H1 (cell line): ENCODE results near the gene USP49. TPM values are rescaled to one million over a fixed set of nuclear protein-coding genes. Genes with fewer than 3 reads are reported as not detected.

Experiments
- CTCF ChIA-PET: fragments of 300-600 bp; sonication (Branson Sonifier 250); formaldehyde crosslinking; loops from one replicate; lab custom pipeline; 2021; ENCODE audit not compliant: partially characterized antibody; lab: Charles Lee
- POLR2A ChIA-PET: fragments of 300-600 bp; sonication (Branson Sonifier 250); formaldehyde crosslinking; loops from one replicate; lab custom pipeline; 2021; ENCODE audit warnings: inconsistent platforms; ENCODE audit not compliant: partially characterized antibody; lab: Charles Lee
- DNase-seq, 2 experiments: peaks; one replicate each; pipeline versions ENCODE4 v3.0.0 to v3.0.0-alpha.2; 2010 to 2022; ENCODE audit warnings: low spot score in 2 of 2, low read depth in 1 of 2, mixed read lengths in 1 of 2
- FAIRE-seq: peaks from 2 replicates; lab custom pipeline; 2011; peaks lifted over from hg19 to GRCh38; lab: Jason Lieb, UNC
- H2AFZ ChIP-seq: 2 replicates; pipeline ENCODE4 v1.8.1; 2012; ENCODE audit warnings: low read length, inconsistent platforms
- H2AK5ac ChIP-seq: 2 replicates; pipeline ENCODE4 v1.6.1; 2013; ENCODE audit warnings: low read depth, low read length
- H2BK120ac ChIP-seq: replicated peaks from 2 replicates; pipeline ENCODE3; 2013; ENCODE audit warnings: low read depth, low read length, inconsistent platforms
- H2BK12ac ChIP-seq: 2 replicates; pipeline ENCODE4 v1.6.1; 2013; ENCODE audit warnings: low read depth, low read length
- H2BK15ac ChIP-seq: 2 replicates; pipeline ENCODE4 v1.6.1; 2013; ENCODE audit warnings: low read length
- H2BK20ac ChIP-seq: 2 replicates; pipeline ENCODE4 v1.6.1; 2013; ENCODE audit warnings: low read length
- H2BK5ac ChIP-seq: 2 replicates; pipeline ENCODE4 v1.6.1; 2013; ENCODE audit warnings: low read depth, low read length
- H3K14ac ChIP-seq: 2 replicates; pipeline ENCODE4 v1.6.1; 2013; ENCODE audit warnings: inconsistent platforms; ENCODE audit not compliant: insufficient read length
- H3K18ac ChIP-seq: 2 replicates; pipeline ENCODE4 v1.6.1; 2013; ENCODE audit warnings: low read length; ENCODE audit errors: extremely low read depth
- H3K23ac ChIP-seq: 2 replicates; pipeline ENCODE4 v1.6.1; 2013; ENCODE audit warnings: inconsistent platforms; ENCODE audit not compliant: insufficient read length
- H3K23me2 ChIP-seq: 2 replicates; pipeline ENCODE4 v1.6.1; 2013; ENCODE audit warnings: low read depth, low read length
- H3K27ac ChIP-seq: 2 replicates; pipeline ENCODE4 v1.6.1; 2011; ENCODE audit warnings: low read depth, low read length, inconsistent platforms
- H3K27me3 ChIP-seq, 4 experiments: replicated peaks in 1 of 4; 1 replicate in 1 of 4; 2 replicates in 3 of 4; pipeline versions ENCODE4 v1.6.1 to v1.8.1; 2011 to 2013; ENCODE audit warnings: low read length in 3 of 4, mild to moderate bottlenecking in 3 of 4, inconsistent platforms in 2 of 4, mixed read lengths in 2 of 4, moderate library complexity in 1 of 4; ENCODE audit not compliant: control insufficient read depth in 3 of 4, insufficient read depth in 3 of 4; ENCODE audit errors: extremely low read depth in 1 of 4
- H3K36me3 ChIP-seq, 4 experiments: 2 replicates each; pipeline versions ENCODE4 v1.6.1 to v1.8.1; 2011 to 2013; ENCODE audit warnings: mild to moderate bottlenecking in 4 of 4, low read length in 3 of 4, moderate library complexity in 2 of 4, control low read depth in 1 of 4, inconsistent platforms in 1 of 4; ENCODE audit not compliant: insufficient read depth in 4 of 4, control insufficient read depth in 2 of 4
- H3K4ac ChIP-seq: replicated peaks from 2 replicates; pipeline ENCODE3; 2013; ENCODE audit warnings: low read length, low read depth, mixed read lengths, inconsistent platforms; ENCODE audit not compliant: insufficient read length
- H3K4me1 ChIP-seq, 4 experiments: replicated peaks in 1 of 4; 1 replicate in 1 of 4; 2 replicates in 3 of 4; pipeline versions ENCODE4 v1.6.1 to v1.8.1; 2011 to 2013; ENCODE audit warnings: low read length in 3 of 4, inconsistent platforms in 2 of 4, mixed read lengths in 1 of 4; ENCODE audit not compliant: insufficient read depth in 4 of 4, control insufficient read depth in 3 of 4
- H3K4me2 ChIP-seq, 2 experiments: 2 replicates each; pipeline versions ENCODE4 v1.6.1 to v1.8.1; 2011 to 2013; ENCODE audit warnings: low read depth in 2 of 2, low read length in 2 of 2, control low read depth in 1 of 2, inconsistent platforms in 1 of 2, mild to moderate bottlenecking in 1 of 2; ENCODE audit not compliant: insufficient read depth in 1 of 2
- H3K4me3 ChIP-seq, 4 experiments: fragments of 200-600, 300-600 bp in 1 of 4; sonication (generic), shearing (Covaris generic), sonication (Bioruptor Twin) in 1 of 4; 2 replicates each; pipeline versions ENCODE4 v1.5.1 to v1.8.1; 2011 to 2016; ENCODE audit warnings: low read length in 4 of 4, low read depth in 3 of 4, control low read depth in 2 of 4, inconsistent platforms in 2 of 4, mild to moderate bottlenecking in 2 of 4, mixed read lengths in 1 of 4, moderate library complexity in 1 of 4; ENCODE audit not compliant: insufficient read depth in 2 of 4; ENCODE audit errors: extremely low read depth in 1 of 4
- H3K56ac ChIP-seq: replicated peaks from 2 replicates; pipeline ENCODE3; 2013; ENCODE audit warnings: low read depth, mild to moderate bottlenecking, mixed read lengths, low read length, inconsistent platforms; ENCODE audit not compliant: insufficient read length
- H3K79me1 ChIP-seq: 2 replicates; pipeline ENCODE4 v1.6.1; 2013; ENCODE audit warnings: low read depth, low read length, control low read depth
- H3K79me2 ChIP-seq, 2 experiments: 2 replicates each; pipeline versions ENCODE4 v1.6.1 to v1.8.1; 2012 to 2013; ENCODE audit warnings: low read length in 2 of 2, mild to moderate bottlenecking in 2 of 2, inconsistent platforms in 1 of 2; ENCODE audit not compliant: insufficient read depth in 2 of 2, control insufficient read depth in 1 of 2
- H3K9ac ChIP-seq, 4 experiments: replicated peaks in 1 of 4; 1 replicate in 1 of 4; 2 replicates in 3 of 4; pipeline versions ENCODE4 v1.6.1 to v1.8.1; 2011 to 2013; ENCODE audit warnings: low read depth in 3 of 4, low read length in 3 of 4, control low read depth in 2 of 4, mild to moderate bottlenecking in 2 of 4, moderate library complexity in 2 of 4, inconsistent platforms in 1 of 4; ENCODE audit errors: extremely low read depth in 1 of 4
- H3K9me3 ChIP-seq, 2 experiments: 2 replicates each; pipeline versions ENCODE4 v1.6.1 to v1.8.1; 2012 to 2013; ENCODE audit warnings: mild to moderate bottlenecking in 2 of 2, moderate library complexity in 2 of 2, control low read depth in 1 of 2, inconsistent platforms in 1 of 2, low read depth in 1 of 2, low read length in 1 of 2, mixed read lengths in 1 of 2; ENCODE audit not compliant: insufficient read depth in 2 of 2
- H4K20me1 ChIP-seq, 2 experiments: replicated peaks in 1 of 2; 2 replicates each; pipeline versions ENCODE3 to v1.8.1; 2011 to 2013; ENCODE audit warnings: inconsistent platforms in 2 of 2, low read length in 2 of 2, mild to moderate bottlenecking in 1 of 2; ENCODE audit not compliant: insufficient read depth in 2 of 2, control insufficient read depth in 1 of 2
- H4K5ac ChIP-seq: 2 replicates; pipeline ENCODE4 v1.6.1; 2013; ENCODE audit warnings: low read length, low read depth, mixed read lengths, inconsistent platforms; ENCODE audit not compliant: insufficient read length
- H4K8ac ChIP-seq: 2 replicates; pipeline ENCODE4 v1.8.0; 2013; ENCODE audit warnings: mild to moderate bottlenecking, moderate library complexity, low read length, inconsistent platforms; ENCODE audit not compliant: insufficient read depth; ENCODE audit errors: extremely low read depth
- H4K91ac ChIP-seq: replicated peaks from 2 replicates; pipeline ENCODE3; 2013; ENCODE audit warnings: low read length, mixed read lengths, inconsistent platforms; ENCODE audit not compliant: insufficient read length
- EZH2 ChIP-seq: fragments of 200-600 bp; sonication (generic); IDR thresholded peaks from 2 replicates; pipeline ENCODE4 v1.7.1; 2012; ENCODE audit warnings: low read depth, mild to moderate bottlenecking, moderate library complexity, low read length, inconsistent platforms; ENCODE audit not compliant: severe bottlenecking
- KDM1A ChIP-seq: fragments of 200-600, 300-600 bp; sonication (generic); IDR thresholded peaks from 2 replicates; pipeline ENCODE4 v1.7.1; 2016; ENCODE audit warnings: mild to moderate bottlenecking, low read length, borderline replicate concordance
- WGBS, 2 experiments: shearing (Covaris generic) in 1 of 2; methylation state at CpG; one replicate each; pipeline versions ENCODE4 v1.1.6 to v1.1.7; 2013 to 2015; ENCODE audit warnings: low lambda C conversion rate in 2 of 2, mixed read lengths in 2 of 2, inconsistent platforms in 1 of 2, low coverage in 1 of 2, missing lambda C conversion rate in 1 of 2; ENCODE audit not compliant: insufficient replicate concordance in 2 of 2, insufficient coverage in 1 of 2, insufficient read length in 1 of 2; ENCODE audit errors: extremely low coverage in 1 of 2, missing lambda C conversion rate in 1 of 2; 5-methylcytosine and 5-hydroxymethylcytosine counted together
- polyA plus RNA-seq, 7 experiments: library from polyadenylated mRNA; depleted of rRNA in 3 of 7; stranded (reverse) in 5 of 7; unstranded in 2 of 7; fragments of >200 nt in 5 of 7; fragments of 200-250 nt in 2 of 7; gene quantifications; 1 replicate in 5 of 7; 2 replicates in 1 of 7; 4 replicates in 1 of 7; pipeline versions ENCODE4 v1.2.1 to v1.2.3, GENCODE V29; 2011 to 2013; ENCODE audit warnings: missing spikeins in 2 of 7, mixed read lengths in 2 of 7
- total RNA-seq: library from RNA; stranded (reverse); fragmentation: NEBNext Ultra II Directional; extraction: Animal tissue kit (Norgen Biotek cat#: 25700); gene quantifications from 2 replicates; pipeline ENCODE4 v1.2.1, GENCODE V29; 2021
- TF ChIP-seq, protein P1 (sequence below): IDR thresholded peaks from 2 replicates; pipeline ENCODE4 v1.6.1; 2011; ENCODE audit warnings: low read length, improper control_type of control experiment

The USP49 gene
- total and polyA plus RNA-seq, 2 of the 8 experiments (the other 6 are each of a cell fraction or from before 2014, with no cell fraction given), result 6.9 to 24.4 TPM

DNA sequence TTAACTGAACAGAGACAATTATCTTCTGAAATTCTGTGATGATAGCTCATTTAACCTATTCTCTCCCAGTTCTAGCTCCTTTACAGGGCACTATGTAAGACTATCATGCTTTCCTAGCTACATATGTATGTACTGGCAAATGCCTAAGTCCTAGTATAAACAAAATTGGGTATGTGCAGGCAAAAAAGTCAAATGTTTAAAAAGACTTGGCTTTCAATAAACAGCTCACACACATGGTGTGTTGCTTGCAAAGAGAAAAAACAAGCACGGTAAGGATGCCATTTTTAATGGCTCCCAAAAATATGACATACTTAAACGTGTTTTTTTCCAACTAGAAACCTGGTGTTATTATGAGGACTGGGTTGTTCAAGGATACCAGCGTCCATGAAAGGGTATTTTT, 62.9 kb downstream of the USP49 start:
- Histone ChIP-seq H2BK120ac (no peak overlapping the region), H3K18ac (no peak overlapping the region), H2BK5ac (no peak overlapping the region), H3K79me2 (no peaks in the 10 kb centered on the region), H3K14ac (no peak overlapping the region), H2BK15ac (no peak overlapping the region), H3K4me1 (no peaks in the 10 kb centered on the region), H3K9ac (no peak overlapping the region), H3K4me3 (no peak overlapping the region), H3K56ac (no peak overlapping the region), H4K20me1 (peaks cover 0 to 1% of the 10 kb centered on the region in 2 experiments), H3K9me3 (no peaks in the 10 kb centered on the region), H2AK5ac (no peak overlapping the region), H3K27me3 (no peaks in the 10 kb centered on the region), H3K23ac (no peak overlapping the region), H4K8ac (no peak overlapping the region), H2AFZ (no peak overlapping the region), H2BK12ac (no peak overlapping the region), H3K4ac (no peak overlapping the region), H3K79me1 (no peaks in the 10 kb centered on the region), H2BK20ac (no peak overlapping the region), H4K5ac (no peak overlapping the region), H3K27ac (no peak overlapping the region), H3K23me2 (no peaks in the 10 kb centered on the region), H4K91ac (no peak overlapping the region), H3K36me3 (no peaks in the 10 kb centered on the region), H3K4me2 (no peak overlapping the region)
- 82% methylated on average over 3 of the region's 3 CpGs; no CpG with 5 or more reads in 1 of the 2 experiments for WGBS, 2 experiments
- POLR2A ChIA-PET, result interaction anchor here (1.0 to 1.1 kb wide), 2 partner anchors 9 to 62 kb away, joined by 3 read pairs; no protein-coding TSS in a partner anchor
- FAIRE-seq (no peak), DNase-seq (no peak)
- CTCF ChIA-PET, result interaction anchor here (0.7 to 1.9 kb wide), 5 partner anchors 10 to 330 kb away, joined by 3 to 7 read pairs (median 3); no protein-coding TSS in a partner anchor
- TF ChIP-seq KDM1A (no peak), EZH2 (no peak)
- TF ChIP-seq, protein P1, sequence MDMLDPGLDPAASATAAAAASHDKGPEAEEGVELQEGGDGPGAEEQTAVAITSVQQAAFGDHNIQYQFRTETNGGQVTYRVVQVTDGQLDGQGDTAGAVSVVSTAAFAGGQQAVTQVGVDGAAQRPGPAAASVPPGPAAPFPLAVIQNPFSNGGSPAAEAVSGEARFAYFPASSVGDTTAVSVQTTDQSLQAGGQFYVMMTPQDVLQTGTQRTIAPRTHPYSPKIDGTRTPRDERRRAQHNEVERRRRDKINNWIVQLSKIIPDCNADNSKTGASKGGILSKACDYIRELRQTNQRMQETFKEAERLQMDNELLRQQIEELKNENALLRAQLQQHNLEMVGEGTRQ, result no peak
